A549 treated with CpdA at 1 μM for 4 hours (cell line): ENCODE data around the gene FBXO7. TPM values are rescaled to one million over a fixed set of nuclear protein-coding genes. Genes with fewer than 3 reads are reported as not detected.

ENCODE experiments used
- total RNA-seq: library from RNA; stranded (reverse); fragments of 200-300 nt; extraction: Qiagen RNA extraction; gene quantifications from 5 replicates; pipeline ENCODE4 v1.2.3, GENCODE V29; 2022; ENCODE audit warnings: low read depth

Gene FBXO7
- 68.5 to 77.5 TPM (median 74.9 TPM) in 5 replicates for total RNA-seq

DNA sequence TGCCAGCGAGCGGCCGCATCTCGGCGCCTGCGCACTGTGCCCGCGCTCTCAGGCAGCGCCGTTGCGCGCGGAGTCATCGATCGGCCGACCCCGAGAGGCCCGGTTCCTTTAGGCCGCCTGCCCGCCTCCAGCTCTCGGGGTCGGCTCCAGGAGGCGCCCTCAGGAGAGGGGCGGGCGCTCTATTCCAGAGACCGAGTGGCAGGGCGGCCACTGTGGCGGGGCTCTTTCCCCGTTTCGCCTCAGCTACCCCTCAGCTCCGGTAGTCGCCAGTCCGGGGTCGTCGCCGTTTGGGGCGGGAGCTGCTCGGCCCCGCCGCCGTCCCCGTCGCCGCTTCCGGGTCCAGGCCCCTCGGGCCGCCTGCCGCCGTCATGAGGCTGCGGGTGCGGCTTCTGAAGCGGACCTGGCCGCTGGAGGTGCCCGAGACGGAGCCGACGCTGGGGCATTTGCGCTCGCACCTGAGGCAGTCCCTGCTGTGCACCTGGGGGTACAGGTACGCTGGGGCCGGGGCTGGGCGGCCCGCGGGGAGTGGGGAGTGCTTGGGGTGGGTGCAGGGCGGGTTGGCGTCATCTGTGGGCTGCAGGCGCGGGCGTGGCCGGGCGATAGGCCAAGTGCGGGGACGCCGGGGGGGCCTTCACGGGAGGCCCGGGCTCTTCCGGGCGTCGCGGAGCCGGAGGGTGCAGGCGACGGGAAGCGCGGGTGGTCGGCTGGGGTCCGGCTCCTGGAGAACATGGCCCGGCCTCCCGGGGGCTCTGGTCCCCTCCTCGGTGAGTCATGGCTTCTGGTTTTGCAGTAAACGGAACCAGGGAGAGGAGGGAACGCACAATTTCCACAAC, at the start of gene FBXO7:
TSS of gene FBXO7 (plus strand) at position 177 of the 833 bp plus-strand sequence. CDS start at position 369, 192 bp downstream.

Other genes starting within 250 kb of the FBXO7 start
- not detected in 5 replicates for gene SLC5A4, start 219.5 kb upstream of the FBXO7 start, total RNA-seq
- not detected in 5 replicates for gene RFPL3, start 116.9 kb upstream of the FBXO7 start, total RNA-seq
- gene RTCB, start 62.6 kb upstream of the FBXO7 start, total RNA-seq = 79.3 to 84.6 TPM (median 80.4 TPM) in 5 replicates
- gene BPIFC, start 10.4 kb upstream of the FBXO7 start, total RNA-seq = not detected in 5 replicates